Activated T-cell treated with anti-CD3 and anti-CD28 coated beads, Interleukin-2, amount 50 U/mL, for 72 hours (primary cell): Measurements from ENCODE around the gene CNIH1. TPM values are rescaled to one million over a fixed set of nuclear protein-coding genes. Genes with fewer than 3 reads are reported as not detected.
"Not testable (repeated sequence)": the region's sequence is repeated elsewhere in the genome, so short reads cannot be mapped to it uniquely, and the experiment has no call there.

ENCODE experiments used
- ATAC-seq, 2 donors: fragments of 150-1000 bp; cut with Tn5 transposase; replicated peaks in 1 of 2; 2 replicates each; pipeline ENCODE4 v1.10.0; 2021; ENCODE audit warnings: moderate library complexity in 2 of 2, mild to moderate bottlenecking in 1 of 2
- DNase-seq, 2 donors: peaks; one replicate each; pipeline ENCODE4 v3.0.0; 2021 to 2022; ENCODE audit warnings: mixed read lengths in 1 of 2
- H3K27ac Mint-ChIP-seq: one replicate; pipeline ENCODE4 v1.8.0; 2022; ENCODE audit warnings: mild to moderate bottlenecking, moderate library complexity, mixed read lengths
- H3K27me3 Mint-ChIP-seq: one replicate; pipeline ENCODE4 v1.8.0; 2022; ENCODE audit warnings: low read depth, mixed read lengths
- H3K36me3 Mint-ChIP-seq, 2 donors: one replicate each; pipeline ENCODE4 v1.8.0; 2022; ENCODE audit warnings: mixed read lengths in 2 of 2, mild to moderate bottlenecking in 1 of 2; ENCODE audit not compliant: insufficient read depth in 2 of 2
- H3K4me1 Mint-ChIP-seq: one replicate; pipeline ENCODE4 v1.8.0; 2022; ENCODE audit warnings: low read depth, mixed read lengths
- H3K4me3 Mint-ChIP-seq, 2 donors: one replicate each; pipeline ENCODE4 v1.8.0; 2022; ENCODE audit warnings: mild to moderate bottlenecking in 2 of 2, mixed read lengths in 2 of 2, moderate library complexity in 2 of 2
- H3K9me3 Mint-ChIP-seq, 2 donors: one replicate each; pipeline ENCODE4 v1.8.0; 2022; ENCODE audit warnings: mixed read lengths in 2 of 2
- total RNA-seq, 2 donors: library from RNA; stranded (reverse); gene quantifications; one replicate each; pipeline ENCODE4 v1.2.3, GENCODE V29; 2022

Gene CNIH1
- total RNA-seq, 2 donors from 2014 or later, result 86.7 to 92.2 TPM

DNA sequence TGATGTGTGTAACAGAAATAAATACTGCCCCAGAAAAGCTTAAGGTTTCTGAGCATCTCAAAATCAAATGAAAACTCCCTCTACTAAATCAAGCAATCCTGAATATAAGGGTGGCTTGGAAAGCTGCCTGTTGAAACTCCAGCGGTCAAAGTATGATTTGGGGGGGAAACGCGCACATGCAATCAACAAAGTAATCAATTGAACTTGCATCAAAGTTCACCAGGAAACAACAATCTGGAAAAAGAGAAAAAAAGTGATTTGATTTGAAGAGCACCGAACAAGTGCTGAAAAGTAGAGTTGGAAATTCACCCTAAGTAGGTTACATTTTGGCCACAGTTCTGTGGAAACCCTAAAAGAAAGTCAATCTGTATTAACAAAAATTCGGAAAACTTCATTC, 700 bp downstream of the CNIH1 start:
- no peak for ATAC-seq
- H3K36me3 Mint-ChIP-seq, result peaks cover 0 to 7% of the 10 kb centered on the region in 2 donors
- peaks cover 9% of the 10 kb centered on the region for H3K27me3 Mint-ChIP-seq
- peak overlapping the region; percentile 84 to 100 for H3K4me3 Mint-ChIP-seq
- peaks cover 62% of the 10 kb centered on the region for H3K4me1 Mint-ChIP-seq
- DNase-seq, result no peak
- no peaks in the 10 kb centered on the region for H3K9me3 Mint-ChIP-seq
- H3K27ac Mint-ChIP-seq, result peak overlapping the region; percentile 85

DNA sequence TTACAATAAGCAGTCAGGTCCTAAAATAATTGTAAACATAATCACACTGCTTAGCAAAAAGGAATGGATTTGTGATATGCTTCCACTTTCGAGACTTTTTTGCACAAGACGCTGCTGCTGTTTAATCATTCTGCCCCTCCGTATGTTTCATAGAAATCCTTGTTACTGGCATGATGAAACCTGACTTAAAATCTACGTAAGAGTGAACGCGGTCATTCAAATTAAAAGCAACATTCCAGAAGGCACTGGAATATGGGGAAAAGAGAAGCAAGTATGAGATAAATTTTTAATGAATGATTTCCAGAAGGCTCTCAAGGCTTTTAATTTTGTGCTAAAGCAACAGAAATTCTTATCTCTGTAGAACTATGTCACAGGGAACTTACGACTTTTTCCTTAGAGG, 1.1 kb downstream of the CNIH1 start:
- Mint-ChIP-seq H3K4me1 (peaks cover 67% of the 10 kb centered on the region), H3K36me3 (peaks cover under 1 to 8% of the 10 kb centered on the region in 2 donors), H3K4me3 (peak overlapping the region; percentile 84 to 100), H3K27ac (peak overlapping the region; percentile 85), H3K9me3 (no peaks in the 10 kb centered on the region), H3K27me3 (peaks cover 8% of the 10 kb centered on the region)
- no peak for DNase-seq
- no peak for ATAC-seq

DNA sequence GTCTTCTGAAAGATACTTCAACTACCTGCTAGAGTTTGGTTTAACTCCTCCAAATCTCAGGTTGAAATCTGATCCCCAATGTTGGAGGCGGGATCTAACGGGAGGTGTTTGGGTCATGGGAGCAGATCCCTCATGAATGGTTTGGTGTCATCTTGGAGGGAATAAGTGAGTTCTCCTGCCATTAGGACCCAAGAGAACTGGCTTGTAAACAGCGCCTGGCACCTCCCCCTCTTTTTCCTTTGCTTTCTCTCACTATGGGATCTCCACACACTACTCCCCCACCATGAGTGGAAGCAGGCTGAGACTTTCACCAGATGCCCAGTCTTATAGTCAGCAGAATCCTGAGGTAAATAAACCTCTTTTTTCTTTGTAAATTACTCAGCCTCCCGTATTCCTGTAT, 2.5 kb downstream of the CNIH1 start:
- H3K27me3 Mint-ChIP-seq, result no peaks in the 10 kb centered on the region
- ATAC-seq (no peak), DNase-seq (no peak)
- H3K36me3 Mint-ChIP-seq, result peaks cover 3 to 12% of the 10 kb centered on the region in 2 donors
- H3K27ac Mint-ChIP-seq, result no peak overlapping the region
- H3K4me1 Mint-ChIP-seq, result peaks cover 80% of the 10 kb centered on the region
- no peaks in the 10 kb centered on the region for H3K9me3 Mint-ChIP-seq
- H3K4me3 Mint-ChIP-seq, result peak overlapping the region; percentile 25 to 52

DNA sequence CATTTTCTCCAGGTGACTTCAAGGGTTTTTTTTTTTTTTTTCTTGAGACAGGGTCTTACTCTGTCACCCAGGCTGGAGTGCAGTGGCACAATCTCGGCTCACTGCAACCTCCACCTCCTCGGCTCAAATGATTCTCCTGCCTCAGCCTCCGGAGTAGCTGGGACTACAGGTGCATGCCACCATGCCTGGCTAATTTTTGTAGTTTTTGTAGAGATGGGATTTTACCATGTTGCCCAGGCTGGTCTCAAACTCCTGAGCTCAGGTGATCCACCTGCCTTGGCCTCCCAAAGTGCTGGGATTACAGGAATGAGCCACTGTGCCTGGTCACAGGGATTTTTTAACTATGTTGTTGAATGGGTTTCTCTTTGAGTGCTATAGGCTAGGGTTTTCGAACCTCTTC, 3.2 kb downstream of the CNIH1 start:
- DNase-seq, H3K27ac Mint-ChIP-seq, H3K27me3 Mint-ChIP-seq, H3K9me3 Mint-ChIP-seq, ATAC-seq: not testable (repeated sequence)
- H3K36me3 Mint-ChIP-seq, result peaks cover 4 to 12% of the 10 kb centered on the region in 2 donors
- peak overlapping the region; percentile 16 to 25 for H3K4me3 Mint-ChIP-seq
- peaks cover 87% of the 10 kb centered on the region for H3K4me1 Mint-ChIP-seq

DNA sequence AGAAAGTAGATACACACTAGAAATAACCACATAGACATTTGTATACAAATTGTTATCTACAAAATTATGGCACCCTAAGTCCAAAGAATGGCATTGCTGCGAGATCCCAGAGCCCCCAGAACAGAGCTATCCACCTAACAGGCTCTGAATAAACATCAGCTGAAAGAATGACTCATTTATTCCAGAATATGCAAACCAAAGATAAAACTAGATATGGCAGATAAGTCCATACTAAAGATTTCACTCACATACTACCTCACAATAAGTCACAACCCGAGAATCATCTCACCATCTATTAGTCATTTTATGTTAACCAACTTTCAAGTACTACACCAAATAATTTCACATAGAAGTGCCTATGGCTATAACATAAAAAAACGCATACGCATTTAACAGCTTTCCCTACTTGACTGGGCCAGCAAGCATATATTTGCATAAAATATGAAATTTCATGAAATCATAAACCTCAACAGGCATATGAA, 5.6 kb downstream of the CNIH1 start:
- peak; percentile 98 for ATAC-seq
- peak overlapping the region; percentile 96 for H3K27ac Mint-ChIP-seq
- no peaks in the 10 kb centered on the region for H3K9me3 Mint-ChIP-seq
- no peaks in the 10 kb centered on the region for H3K27me3 Mint-ChIP-seq
- peak; percentile 34 to 38 for DNase-seq
- peaks cover 93% of the 10 kb centered on the region for H3K4me1 Mint-ChIP-seq
- H3K36me3 Mint-ChIP-seq, result peaks cover 4 to 20% of the 10 kb centered on the region in 2 donors
- H3K4me3 Mint-ChIP-seq, result peak overlapping the region; percentile 76 to 95

DNA sequence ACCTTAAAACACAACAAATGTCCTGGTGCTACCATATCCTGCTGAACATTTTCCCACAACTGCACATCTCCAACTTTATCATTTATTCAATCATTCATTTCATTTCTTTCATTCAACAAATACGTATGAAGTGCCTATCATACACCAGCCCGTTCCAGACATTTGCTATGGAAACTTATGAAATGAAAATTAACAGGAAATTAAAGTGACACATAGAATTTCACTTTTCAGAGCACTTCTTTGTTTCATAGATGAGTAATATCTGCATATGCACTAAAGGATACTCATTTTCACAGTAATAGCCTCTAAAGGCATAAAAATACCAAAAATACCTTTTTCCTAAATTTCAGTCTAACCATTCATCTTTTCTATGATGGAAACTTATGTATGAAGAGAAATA, 12.6 kb downstream of the CNIH1 start:
- peaks cover 61% of the 10 kb centered on the region for H3K4me1 Mint-ChIP-seq
- H3K27ac Mint-ChIP-seq, result no peak overlapping the region
- no peaks in the 10 kb centered on the region for H3K9me3 Mint-ChIP-seq
- H3K27me3 Mint-ChIP-seq, result no peaks in the 10 kb centered on the region
- H3K36me3 Mint-ChIP-seq, result peaks cover 3 to 32% of the 10 kb centered on the region in 2 donors
- H3K4me3 Mint-ChIP-seq, result peak overlapping the region in 1 of 2 donors; percentile 43
- peak; percentile 32 to 64 for ATAC-seq
- DNase-seq, result no peak

DNA sequence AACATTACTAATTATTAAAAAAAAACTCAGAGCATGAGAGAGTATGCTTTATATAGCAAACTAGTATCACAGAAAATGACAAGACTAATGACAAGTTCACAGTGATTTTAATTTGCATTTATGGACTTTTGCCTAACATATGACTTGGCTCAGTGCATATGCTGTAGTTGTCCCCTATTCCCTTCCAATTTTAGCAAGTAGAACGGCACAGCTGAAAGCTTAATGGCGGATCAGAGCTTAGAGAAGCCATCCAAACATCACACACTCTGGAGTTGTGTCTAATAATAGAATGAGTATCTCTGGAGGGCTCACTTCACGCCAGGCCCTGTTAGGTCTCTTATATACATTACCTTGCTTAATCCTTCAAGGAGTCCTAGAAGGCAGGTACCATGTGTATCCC, 13.3 kb downstream of the CNIH1 start:
- DNase-seq (no peak), ATAC-seq (no peak)
- Mint-ChIP-seq H3K36me3 (peaks cover 2 to 32% of the 10 kb centered on the region in 2 donors), H3K27me3 (no peaks in the 10 kb centered on the region), H3K9me3 (no peaks in the 10 kb centered on the region), H3K4me3 (no peak overlapping the region), H3K27ac (no peak overlapping the region), H3K4me1 (peaks cover 55% of the 10 kb centered on the region)

DNA sequence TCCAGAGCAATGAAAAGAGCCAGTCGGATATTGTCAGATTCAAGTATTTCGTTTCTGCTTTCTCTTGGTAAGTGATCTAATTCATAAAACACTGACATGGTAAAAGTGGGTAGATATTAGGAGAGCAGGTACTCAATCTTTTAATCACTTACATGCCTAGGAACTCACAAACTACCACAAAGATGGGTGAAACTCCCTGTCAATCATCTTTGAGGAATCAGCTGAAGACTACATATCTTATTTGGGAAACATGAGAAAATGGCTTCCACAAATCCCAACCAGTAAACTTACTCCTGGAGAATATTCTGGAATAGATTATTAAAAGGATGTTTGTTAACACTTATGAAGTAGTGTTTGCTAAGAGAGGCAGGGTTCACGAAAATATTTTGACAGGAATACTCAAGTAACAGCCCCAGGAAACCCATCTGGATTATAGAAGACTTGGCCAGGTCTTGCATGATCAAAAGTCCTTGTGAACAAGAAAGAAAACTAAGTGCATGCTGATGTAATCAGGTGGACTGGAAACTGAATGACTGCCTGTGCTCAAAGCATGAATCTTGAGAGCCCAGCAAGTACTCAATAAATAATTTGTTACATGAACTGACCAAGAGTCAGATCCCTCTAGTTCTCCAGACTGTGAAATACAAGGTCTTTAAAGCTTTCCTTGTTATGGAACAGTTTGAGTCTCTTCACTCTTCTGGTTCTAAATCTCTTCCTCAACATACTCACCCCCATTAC, 15.5 kb downstream of the CNIH1 start:
- H3K27me3 Mint-ChIP-seq, result no peaks in the 10 kb centered on the region
- peaks cover 2 to 26% of the 10 kb centered on the region in 2 donors for H3K36me3 Mint-ChIP-seq
- ATAC-seq (no peak), DNase-seq (no peak)
- no peak overlapping the region for H3K4me3 Mint-ChIP-seq
- H3K4me1 Mint-ChIP-seq, result peaks cover 40% of the 10 kb centered on the region
- peak overlapping the region; percentile 36 for H3K27ac Mint-ChIP-seq
- H3K9me3 Mint-ChIP-seq, result no peaks in the 10 kb centered on the region

DNA sequence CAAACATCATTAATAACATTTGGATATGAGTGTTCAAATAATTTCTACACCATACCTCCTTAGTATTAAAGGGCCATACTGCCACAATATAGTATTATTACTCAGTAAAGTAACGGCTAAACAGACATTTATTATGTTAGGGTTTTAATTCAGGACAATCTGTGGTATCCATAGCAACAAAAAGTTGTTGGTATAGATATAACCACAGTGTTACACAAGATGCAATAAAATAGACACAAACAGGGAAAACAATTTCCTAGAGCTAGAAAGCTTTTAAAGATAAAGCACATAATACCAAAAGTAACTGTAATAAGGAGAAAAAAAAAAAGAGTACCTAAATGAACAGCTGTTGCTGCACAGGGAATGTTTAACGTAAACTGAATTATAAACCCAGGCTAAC, 16.1 kb downstream of the CNIH1 start:
- H3K4me1 Mint-ChIP-seq, result peaks cover 35% of the 10 kb centered on the region
- H3K36me3 Mint-ChIP-seq, result peaks cover 2 to 28% of the 10 kb centered on the region in 2 donors
- DNase-seq, result no peak
- no peak overlapping the region for H3K4me3 Mint-ChIP-seq
- no peak for ATAC-seq
- H3K27me3 Mint-ChIP-seq, result no peaks in the 10 kb centered on the region
- no peaks in the 10 kb centered on the region for H3K9me3 Mint-ChIP-seq
- peak overlapping the region; percentile 36 for H3K27ac Mint-ChIP-seq

DNA sequence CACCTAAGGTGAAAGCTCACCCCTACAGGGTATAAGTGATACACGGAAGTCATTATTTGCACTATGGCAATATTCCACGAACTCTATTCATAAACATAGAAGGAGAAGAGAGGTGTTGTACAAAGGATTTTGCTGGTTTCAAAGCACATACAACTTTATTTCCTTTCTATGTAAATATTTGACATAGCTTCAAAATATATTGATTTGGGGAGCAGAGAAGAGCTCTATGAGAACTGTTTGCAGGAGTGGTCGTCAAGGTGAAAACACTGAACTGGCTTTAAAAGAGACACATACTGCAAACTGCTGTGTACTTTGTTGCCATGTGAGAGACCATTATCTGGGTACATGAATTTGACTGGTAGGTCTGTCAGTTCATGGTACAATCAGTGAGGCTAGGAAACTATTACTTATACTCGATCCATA, 16.7 kb downstream of the CNIH1 start:
- Mint-ChIP-seq H3K36me3 (peaks cover 2 to 25% of the 10 kb centered on the region in 2 donors), H3K27ac (peak overlapping the region; percentile 8), H3K4me3 (no peak overlapping the region)

DNA sequence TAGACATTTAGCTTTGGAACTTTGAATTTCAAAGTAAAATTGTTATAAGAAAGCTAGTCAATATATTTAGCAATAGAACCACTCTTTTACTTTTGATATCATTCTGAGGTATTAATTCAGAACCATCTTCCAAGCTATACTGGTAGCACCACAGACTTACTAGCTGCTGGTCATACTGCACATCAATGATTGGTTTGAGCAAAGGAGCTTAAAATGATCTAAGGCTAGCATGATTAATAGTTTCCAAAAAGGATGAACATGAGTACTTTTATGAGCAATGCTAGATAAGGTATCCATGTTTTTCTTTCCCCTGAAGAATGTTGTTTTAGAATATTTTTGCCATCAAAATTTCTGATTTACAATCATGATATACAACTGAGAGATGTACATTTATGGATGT, 17.2 kb downstream of the CNIH1 start:
- no peak for DNase-seq
- H3K9me3 Mint-ChIP-seq, result no peaks in the 10 kb centered on the region
- peaks cover 24% of the 10 kb centered on the region for H3K4me1 Mint-ChIP-seq
- peak in 1 of 2 donors; percentile 51 for ATAC-seq
- no peak overlapping the region for H3K4me3 Mint-ChIP-seq
- no peaks in the 10 kb centered on the region for H3K27me3 Mint-ChIP-seq
- H3K36me3 Mint-ChIP-seq, result peaks cover 0 to 21% of the 10 kb centered on the region in 2 donors
- peak overlapping the region; percentile 8 for H3K27ac Mint-ChIP-seq

More for the DNA sequence above, 16.7 kb downstream of the CNIH1 start:
- ATAC-seq (no peak), DNase-seq (no peak)
- H3K27me3 Mint-ChIP-seq, result no peaks in the 10 kb centered on the region
- peaks cover 29% of the 10 kb centered on the region for H3K4me1 Mint-ChIP-seq
- H3K9me3 Mint-ChIP-seq, result no peaks in the 10 kb centered on the region

DNA sequence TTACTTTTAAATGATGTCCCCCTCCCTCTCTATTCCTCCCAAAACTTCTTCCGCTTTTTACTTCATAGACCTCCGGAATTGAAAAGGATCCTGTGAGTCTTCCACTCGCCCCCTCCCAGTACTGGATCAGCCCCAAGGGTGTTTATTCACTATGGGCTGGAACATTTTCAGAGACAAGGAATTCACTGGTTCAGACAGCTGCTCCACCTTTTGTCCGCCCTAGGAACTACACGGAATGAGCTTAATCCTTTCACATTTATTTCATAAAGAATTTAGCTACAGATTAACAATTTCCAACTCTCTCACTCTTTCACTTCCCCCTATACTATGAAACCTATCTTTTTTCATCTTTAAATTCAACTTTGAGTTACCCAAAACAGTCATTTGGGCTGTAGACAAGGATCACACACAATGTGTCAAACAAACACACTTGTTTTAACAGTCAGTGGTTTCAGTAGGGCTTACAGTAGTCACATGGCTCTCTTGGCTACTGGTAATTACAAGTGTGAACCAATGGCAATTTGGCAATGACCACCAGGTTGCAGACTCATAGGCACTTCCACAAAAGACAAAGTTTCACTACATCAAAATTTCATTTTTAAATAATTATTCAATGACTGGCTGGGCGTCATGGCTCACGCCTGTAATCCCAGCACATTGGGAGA, 20.6 kb downstream of the CNIH1 start:
- DNase-seq, result no peak
- Mint-ChIP-seq H3K4me1 (peaks cover 12% of the 10 kb centered on the region), H3K9me3 (peaks cover 0 to 2% of the 10 kb centered on the region in 2 donors), H3K4me3 (no peak overlapping the region), H3K27ac (peak overlapping the region; percentile 55), H3K36me3 (peaks cover 0 to 13% of the 10 kb centered on the region in 2 donors), H3K27me3 (no peaks in the 10 kb centered on the region)
- ATAC-seq, result no peak

DNA sequence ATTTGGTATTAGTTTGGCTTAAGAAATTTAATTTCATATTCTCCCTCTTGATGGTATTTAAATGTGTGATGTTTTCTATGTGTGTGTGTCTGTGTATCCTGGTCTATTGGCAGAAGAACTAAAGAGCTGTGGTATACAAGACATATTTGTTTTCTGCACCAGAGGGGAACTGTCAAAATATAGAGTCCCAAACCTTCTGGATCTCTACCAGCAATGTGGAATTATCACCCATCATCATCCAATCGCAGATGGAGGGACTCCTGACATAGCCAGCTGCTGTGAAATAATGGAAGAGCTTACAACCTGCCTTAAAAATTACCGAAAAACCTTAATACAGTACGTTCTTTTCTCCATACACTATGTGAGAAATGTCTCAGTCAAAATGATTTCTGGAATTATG, 29.8 kb downstream of the CNIH1 start:
- Mint-ChIP-seq H3K4me3 (no peak overlapping the region), H3K36me3 (peaks cover 17 to 35% of the 10 kb centered on the region in 2 donors), H3K9me3 (no peaks in the 10 kb centered on the region), H3K4me1 (peaks cover 5% of the 10 kb centered on the region), H3K27me3 (no peaks in the 10 kb centered on the region), H3K27ac (no peak overlapping the region)
- ATAC-seq, result no peak
- no peak for DNase-seq
